Panc1 (cell line): Measurements from ENCODE around the gene ARHGDIB. TPM values are rescaled to one million over a fixed set of nuclear protein-coding genes. Genes with fewer than 3 reads are reported as not detected.

Experiments
- ATAC-seq: fragments of 200-7000 bp; cut with Tn5 transposase; 2 replicates; pipeline ENCODE4 v1.9.1; 2020; ENCODE audit warnings: mild to moderate bottlenecking, moderate library complexity
- BruUV-seq: library from RNA; stranded (reverse); fragments of 400-500 nt; replicated peaks from 2 replicates; lab custom pipeline; 2021; lab: Mats Ljungman, UMichigan
- CTCF ChIA-PET: fragments of 300-600 bp; sonication (Branson Sonifier 250); formaldehyde crosslinking; loops from one replicate; lab custom pipeline; 2022; ENCODE audit warnings: antibody characterized with exemption; lab: Charles Lee
- POLR2A ChIA-PET: fragments of 300-600 bp; sonication (Branson Sonifier 250); formaldehyde crosslinking; loops from one replicate; lab custom pipeline; 2022; ENCODE audit warnings: antibody characterized with exemption; lab: Charles Lee
- DNase-seq: peaks from one replicate; pipeline ENCODE4 v3.0.0-alpha.2; 2010; ENCODE audit warnings: low read depth, low spot score
- H3K27ac ChIP-seq: 2 replicates; pipeline ENCODE4 v1.5.1; 2011; ENCODE audit warnings: mild to moderate bottlenecking, low read length, inconsistent platforms
- H3K27me3 ChIP-seq: fragments of 200-500 bp; sonication (Bioruptor generic); 2 replicates; pipeline ENCODE4 v1.6.0; 2014; ENCODE audit warnings: low read length, inconsistent platforms; ENCODE audit not compliant: control insufficient read depth, insufficient read depth
- H3K36me3 ChIP-seq: fragments of 200-500 bp; sonication (Bioruptor generic); 2 replicates; pipeline ENCODE4 v1.5.1; 2014; ENCODE audit warnings: inconsistent platforms, mild to moderate bottlenecking, low read length, moderate library complexity; ENCODE audit not compliant: control insufficient read depth, insufficient read depth
- H3K4me1 ChIP-seq: 2 replicates; pipeline ENCODE4 v1.5.1; 2011; ENCODE audit warnings: inconsistent platforms, mild to moderate bottlenecking, low read length, moderate library complexity; ENCODE audit not compliant: control insufficient read depth, insufficient read depth
- H3K4me3 ChIP-seq, 2 experiments: 2 replicates each; pipeline ENCODE4 v1.5.1; 2011 to 2012; ENCODE audit warnings: low read depth in 2 of 2, low read length in 2 of 2, mild to moderate bottlenecking in 2 of 2, inconsistent platforms in 1 of 2, moderate library complexity in 1 of 2
- H3K9me3 ChIP-seq: fragments of 200-500 bp; sonication (Bioruptor generic); 2 replicates; pipeline ENCODE4 v1.5.1; 2014; ENCODE audit warnings: low read depth, mild to moderate bottlenecking, inconsistent platforms, low read length, moderate library complexity; ENCODE audit not compliant: control insufficient read depth, insufficient read depth
- POLR2AphosphoS5 ChIP-seq: IDR thresholded peaks from 2 replicates; pipeline ENCODE4 v1.6.1; 2012; ENCODE audit warnings: mild to moderate bottlenecking, low read depth, low read length, moderate library complexity
- SIN3A ChIP-seq: IDR thresholded peaks from 2 replicates; pipeline ENCODE4 v1.6.1; 2012; ENCODE audit warnings: low read depth, mild to moderate bottlenecking, low read length, moderate library complexity, borderline replicate concordance; ENCODE audit not compliant: insufficient read depth
- TCF7L2 ChIP-seq: IDR thresholded peaks from 2 replicates; pipeline ENCODE4 v1.6.1; 2011; ENCODE audit warnings: mild to moderate bottlenecking, low read depth, low read length, inconsistent platforms
- in situ Hi-C: cut with HindIII; loops from 2 replicates; pipeline ENCODE4 v1.10.0; 2016; ENCODE audit warnings: low sequenced_read_pairs, low pct_unique_long_range_greater_than_20kb
- intact Hi-C: fragments of 100-400 bp; cut with micrococcal nuclease; formaldehyde crosslinking; loops from one replicate; pipeline ENCODE4 v1.10.0; 2022; ENCODE audit not compliant: unreplicated experiment
- total RNA-seq: library from RNA; stranded (reverse); gene quantifications from one replicate; pipeline ENCODE4 v1.2.1, GENCODE V29; 2021; ENCODE audit not compliant: unreplicated experiment
- TF ChIP-seq, protein P1 (sequence below): fragments of 450-650 bp; IDR thresholded peaks from 2 replicates; pipeline ENCODE4 v1.5.1; 2017; ENCODE audit warnings: mild to moderate bottlenecking
- TF ChIP-seq, protein P2 (sequence below), 2 experiments: IDR thresholded peaks; 2 replicates each; pipeline ENCODE4 v1.6.1; 2011 to 2012; ENCODE audit warnings: low read depth in 2 of 2, control low read depth in 1 of 2, low read length in 1 of 2, mild to moderate bottlenecking in 1 of 2, moderate library complexity in 1 of 2; ENCODE audit not compliant: insufficient read depth in 1 of 2

ARHGDIB gene
- total RNA-seq, 1 experiment from 2014 or later: 1.6 TPM

DNA sequence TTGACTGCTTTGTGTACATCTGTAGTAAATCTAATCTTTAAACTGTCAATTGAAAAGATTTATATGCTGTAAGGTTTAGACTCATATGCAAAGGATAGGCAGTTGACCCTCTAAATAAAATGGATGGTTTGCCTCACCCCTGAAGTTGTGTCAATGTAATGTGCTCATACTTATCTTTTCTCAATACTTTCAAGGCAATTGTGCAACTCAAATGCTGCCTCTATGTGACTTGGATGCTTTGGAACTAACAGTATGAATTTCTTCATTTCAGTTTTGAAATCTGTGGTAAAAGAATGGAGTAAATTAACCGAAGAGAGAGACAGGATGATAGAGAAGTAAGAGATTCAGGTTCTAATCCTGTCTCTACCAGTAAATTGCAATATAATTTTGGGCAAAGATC, 21.2 kb upstream of the ARHGDIB start:
- Histone ChIP-seq H3K27me3 (no peaks in the 10 kb centered on the region), H3K36me3 (no peaks in the 10 kb centered on the region), H3K9me3 (no peaks in the 10 kb centered on the region), H3K27ac (no peak overlapping the region), H3K4me3 (no peak overlapping the region), H3K4me1 (no peaks in the 10 kb centered on the region)
- ChIA-PET CTCF (interaction anchor here (0.7 kb wide), 1 partner anchor 137 kb away, joined by 3 read pairs; no protein-coding TSS in a partner anchor), POLR2A (no interaction called here)
- in situ Hi-C loops: no loop called here
- DNase-seq: no peak
- intact Hi-C loops: no loop called here
- no peak for TF ChIP-seq TCF7L2
- no peak for TF ChIP-seq SIN3A
- TF ChIP-seq, protein P1, sequence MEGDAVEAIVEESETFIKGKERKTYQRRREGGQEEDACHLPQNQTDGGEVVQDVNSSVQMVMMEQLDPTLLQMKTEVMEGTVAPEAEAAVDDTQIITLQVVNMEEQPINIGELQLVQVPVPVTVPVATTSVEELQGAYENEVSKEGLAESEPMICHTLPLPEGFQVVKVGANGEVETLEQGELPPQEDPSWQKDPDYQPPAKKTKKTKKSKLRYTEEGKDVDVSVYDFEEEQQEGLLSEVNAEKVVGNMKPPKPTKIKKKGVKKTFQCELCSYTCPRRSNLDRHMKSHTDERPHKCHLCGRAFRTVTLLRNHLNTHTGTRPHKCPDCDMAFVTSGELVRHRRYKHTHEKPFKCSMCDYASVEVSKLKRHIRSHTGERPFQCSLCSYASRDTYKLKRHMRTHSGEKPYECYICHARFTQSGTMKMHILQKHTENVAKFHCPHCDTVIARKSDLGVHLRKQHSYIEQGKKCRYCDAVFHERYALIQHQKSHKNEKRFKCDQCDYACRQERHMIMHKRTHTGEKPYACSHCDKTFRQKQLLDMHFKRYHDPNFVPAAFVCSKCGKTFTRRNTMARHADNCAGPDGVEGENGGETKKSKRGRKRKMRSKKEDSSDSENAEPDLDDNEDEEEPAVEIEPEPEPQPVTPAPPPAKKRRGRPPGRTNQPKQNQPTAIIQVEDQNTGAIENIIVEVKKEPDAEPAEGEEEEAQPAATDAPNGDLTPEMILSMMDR: no peak
- TF ChIP-seq, protein P2, sequence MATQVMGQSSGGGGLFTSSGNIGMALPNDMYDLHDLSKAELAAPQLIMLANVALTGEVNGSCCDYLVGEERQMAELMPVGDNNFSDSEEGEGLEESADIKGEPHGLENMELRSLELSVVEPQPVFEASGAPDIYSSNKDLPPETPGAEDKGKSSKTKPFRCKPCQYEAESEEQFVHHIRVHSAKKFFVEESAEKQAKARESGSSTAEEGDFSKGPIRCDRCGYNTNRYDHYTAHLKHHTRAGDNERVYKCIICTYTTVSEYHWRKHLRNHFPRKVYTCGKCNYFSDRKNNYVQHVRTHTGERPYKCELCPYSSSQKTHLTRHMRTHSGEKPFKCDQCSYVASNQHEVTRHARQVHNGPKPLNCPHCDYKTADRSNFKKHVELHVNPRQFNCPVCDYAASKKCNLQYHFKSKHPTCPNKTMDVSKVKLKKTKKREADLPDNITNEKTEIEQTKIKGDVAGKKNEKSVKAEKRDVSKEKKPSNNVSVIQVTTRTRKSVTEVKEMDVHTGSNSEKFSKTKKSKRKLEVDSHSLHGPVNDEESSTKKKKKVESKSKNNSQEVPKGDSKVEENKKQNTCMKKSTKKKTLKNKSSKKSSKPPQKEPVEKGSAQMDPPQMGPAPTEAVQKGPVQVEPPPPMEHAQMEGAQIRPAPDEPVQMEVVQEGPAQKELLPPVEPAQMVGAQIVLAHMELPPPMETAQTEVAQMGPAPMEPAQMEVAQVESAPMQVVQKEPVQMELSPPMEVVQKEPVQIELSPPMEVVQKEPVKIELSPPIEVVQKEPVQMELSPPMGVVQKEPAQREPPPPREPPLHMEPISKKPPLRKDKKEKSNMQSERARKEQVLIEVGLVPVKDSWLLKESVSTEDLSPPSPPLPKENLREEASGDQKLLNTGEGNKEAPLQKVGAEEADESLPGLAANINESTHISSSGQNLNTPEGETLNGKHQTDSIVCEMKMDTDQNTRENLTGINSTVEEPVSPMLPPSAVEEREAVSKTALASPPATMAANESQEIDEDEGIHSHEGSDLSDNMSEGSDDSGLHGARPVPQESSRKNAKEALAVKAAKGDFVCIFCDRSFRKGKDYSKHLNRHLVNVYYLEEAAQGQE (IDR thresholded peaks at IDR 0.05; ENCODE audit: insufficient read depth in 1 of 2, low read depth in 2 of 2, low read length in 1 of 2): no peak
- no peak for TF ChIP-seq POLR2AphosphoS5
- BruUV-seq: no TSS peak
- ATAC-seq: no peak

DNA sequence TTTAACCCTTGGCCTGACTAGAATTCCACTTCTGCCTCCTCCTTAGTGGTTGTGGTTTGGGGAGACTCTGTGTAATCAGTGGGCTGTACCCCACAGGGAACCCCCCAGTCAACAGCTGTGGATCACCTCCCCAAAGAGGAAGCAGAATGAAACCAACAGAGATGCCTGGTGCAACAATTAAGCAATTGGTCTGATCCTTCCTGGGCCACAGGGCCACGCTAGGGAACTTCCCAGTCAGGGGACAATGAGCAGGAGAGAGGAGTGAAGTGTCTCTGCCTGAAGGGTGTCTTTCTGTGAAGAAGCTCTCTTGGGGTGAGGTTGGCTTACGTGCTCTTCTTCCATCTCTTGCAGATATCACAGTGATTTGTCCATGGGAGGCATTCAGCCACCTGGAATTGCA, 19.6 kb upstream of the ARHGDIB start:
- intact Hi-C loops (no loop called here), in situ Hi-C loops (no loop called here)
- TF ChIP-seq SIN3A: no peak
- TF ChIP-seq, protein P2 (IDR thresholded peaks at IDR 0.05; ENCODE audit: insufficient read depth in 1 of 2, low read depth in 2 of 2, low read length in 1 of 2): no peak

More for the DNA sequence above, 19.6 kb upstream of the ARHGDIB start:
- H3K4me3 ChIP-seq: no peak overlapping the region
- ChIA-PET POLR2A (no interaction called here), CTCF (no interaction called here)
- DNase-seq (no peak), ATAC-seq (no peak)
- H3K9me3 ChIP-seq: no peaks in the 10 kb centered on the region
- no TSS peak for BruUV-seq
- H3K27me3 ChIP-seq: no peaks in the 10 kb centered on the region
- H3K27ac ChIP-seq: no peak overlapping the region
- H3K36me3 ChIP-seq: no peaks in the 10 kb centered on the region
- H3K4me1 ChIP-seq: no peaks in the 10 kb centered on the region
